Adrenal gland (tissue), 12 donors: Measurements from ENCODE around the gene C11orf71. TPM values are rescaled to one million over a fixed set of nuclear protein-coding genes. Genes with fewer than 3 reads are reported as not detected.

Source experiments
- DNase-seq, 7 donors: peaks; one replicate each; pipeline ENCODE4 v3.0.0-alpha.2; 2019 to 2020
- H3K27ac ChIP-seq, 5 donors: fragments of 200-600 bp; sonication (generic) in 4 of 5; 1 replicate in 3 of 5; 2 replicates in 2 of 5; pipeline versions ENCODE4 v1.5.1 to v1.8.0; 2016 to 2020; ENCODE audit warnings: mild to moderate bottlenecking in 1 of 5
- H3K27me3 ChIP-seq: fragments of 200-600 bp; 2 replicates; pipeline ENCODE4 v1.8.0; 2021
- H3K36me3 ChIP-seq, 2 donors: fragments of 200-600 bp; replicated peaks in 1 of 2; 1 replicate in 1 of 2; 2 replicates in 1 of 2; pipeline versions ENCODE4 v1.5.1 to v1.8.0; 2018 to 2022
- H3K4me1 ChIP-seq, 2 donors: fragments of 200-600 bp; replicated peaks in 1 of 2; 1 replicate in 1 of 2; 2 replicates in 1 of 2; pipeline versions ENCODE4 v1.5.1 to v1.8.0; 2018 to 2021
- H3K4me3 ChIP-seq, 4 donors: fragments of 200-600 bp; sonication (generic) in 3 of 4; one replicate each; pipeline ENCODE4 v1.5.1; 2016 to 2018
- H3K9me3 ChIP-seq, 3 donors: fragments of 200-600 bp; sonication (generic) in 1 of 3; replicated peaks in 1 of 3; 1 replicate in 2 of 3; 2 replicates in 1 of 3; pipeline versions ENCODE4 v1.5.1 to v1.8.0; 2016 to 2021
- CTCF ChIP-seq, 6 experiments: fragments of 450-650 bp in 4 of 6; fragments of 200-600 bp in 2 of 6; sonication (generic) in 1 of 6; IDR thresholded peaks; 1 replicate in 5 of 6; 2 replicates in 1 of 6; pipeline versions ENCODE4 v1.5.1 to v1.8.0; 2016 to 2021; ENCODE audit warnings: antibody characterized with exemption in 6 of 6, mild to moderate bottlenecking in 2 of 6, moderate library complexity in 1 of 6
- POLR2A ChIP-seq, 2 donors: fragments of 450-650 bp; IDR thresholded peaks; one replicate each; pipeline ENCODE4 v1.6.1; 2017; ENCODE audit warnings: antibody characterized with exemption in 2 of 2, mild to moderate bottlenecking in 2 of 2, moderate library complexity in 1 of 2
- WGBS, 4 donors: extraction: QIAGEN DNeasy Blood & Tissue Kit in 2 of 4; methylation state at CpG; one replicate each; pipeline versions ENCODE4 v1.1.5 to v1.1.7; 2013 to 2017; 5-methylcytosine and 5-hydroxymethylcytosine counted together
- intact Hi-C, 2 donors: fragments of 100-400 bp; cut with DNase I; formaldehyde crosslinking; loops; one replicate each; pipeline versions ENCODE4 v1.14.1 to v1.15.0; 2022 to 2023
- polyA plus RNA-seq, 3 donors: library from polyadenylated mRNA; stranded (reverse); fragments of 200-250 nt in 2 of 3; fragments of 350-450 nt in 1 of 3; fragmentation: Illumina TruSeq in 1 of 3; extraction: RNeasy Lipid Tissue Mini Kit (QIAGEN cat#74804) in 1 of 3; gene quantifications; one replicate each; pipeline ENCODE4 v1.2.3, GENCODE V29; 2013 to 2014
- total RNA-seq, 9 donors: library from RNA; depleted of rRNA in 4 of 9; stranded (reverse); fragments of >200 nt in 4 of 9; fragments of 120-200 nt in 1 of 9; fragmentation: NEBNext Ultra II Directional in 1 of 9; extraction: Animal tissue kit (Norgen Biotek cat#: 25700) in 1 of 9; gene quantifications; one replicate each; pipeline versions ENCODE4 v1.1.0 to v1.2.4, GENCODE V29; 2013 to 2023
- donor health status: healthy with polysubstance abuse.
- donor health status: Bipolar disorder and iron deficiency.
- donor health status: DM: yes; HTN: yes; CAD: no.
- donor health status: DM: no; HTN: no; CAD: no.
- donor health status: DM: no; HTN: no; CAD: no.
- donor health status: DM: yes; HTN: yes; CAD: no.

The C11orf71 gene
- total and polyA plus RNA-seq, 12 donors = 8.2 to 19.4 (median 16.8) TPM

- intact Hi-C loops = loop anchor here in 1 of 2 donors (10.0 kb wide), 1 partner anchor 85 kb away; no protein-coding TSS in a partner anchor
- H3K36me3 ChIP-seq = no peaks in the 10 kb centered on the region
- H3K27ac ChIP-seq = no peak overlapping the region
- H3K4me3 ChIP-seq = no peak overlapping the region
- no peaks in the 10 kb centered on the region for H3K4me1 ChIP-seq
- no peak for DNase-seq
- peaks cover 5% of the 10 kb centered on the region for H3K27me3 ChIP-seq
- TF ChIP-seq CTCF (IDR thresholded peaks at IDR 0.05) (no peak), POLR2A (IDR thresholded peaks at IDR 0.05) (no peak)
- H3K9me3 ChIP-seq = no peaks in the 10 kb centered on the region
These were observed 41.0 kb downstream of the C11orf71 start for GRCh38 chr11:114359342-114359741.

DNA sequence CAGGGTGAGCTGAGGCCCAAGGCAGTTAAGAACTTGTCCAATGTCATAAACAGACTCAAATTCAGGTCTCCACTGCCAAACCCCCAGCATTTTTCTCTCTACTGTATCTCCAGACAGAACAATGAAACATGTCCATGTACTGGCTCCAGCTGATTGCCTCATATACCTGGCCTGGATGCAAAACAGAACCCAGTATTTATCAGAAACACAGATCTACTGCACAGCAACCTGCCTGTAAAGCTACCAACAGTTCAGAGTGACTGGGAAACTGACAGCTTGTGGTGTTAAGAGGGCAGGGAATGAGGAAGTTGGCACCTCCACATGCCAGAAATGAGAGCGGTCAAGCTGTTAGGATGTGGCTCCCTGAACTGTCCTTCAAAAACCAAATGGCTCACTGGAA is 41.6 kb downstream of the C11orf71 start:
- DNase-seq = no peak
- Histone ChIP-seq H3K27ac (no peak overlapping the region), H3K4me1 (no peaks in the 10 kb centered on the region), H3K36me3 (no peaks in the 10 kb centered on the region), H3K4me3 (no peak overlapping the region), H3K9me3 (no peaks in the 10 kb centered on the region), H3K27me3 (peaks cover 5% of the 10 kb centered on the region)
- TF ChIP-seq POLR2A (IDR thresholded peaks at IDR 0.05) = no peak
- no peak for TF ChIP-seq CTCF (IDR thresholded peaks at IDR 0.05)
- intact Hi-C loops = loop anchor here in 1 of 2 donors (10.0 kb wide), 1 partner anchor 86 kb away; no protein-coding TSS in a partner anchor
- 58 to 83% (median 68%) methylated on average over 1 of the region's 1 CpG for WGBS, 4 donors

DNA sequence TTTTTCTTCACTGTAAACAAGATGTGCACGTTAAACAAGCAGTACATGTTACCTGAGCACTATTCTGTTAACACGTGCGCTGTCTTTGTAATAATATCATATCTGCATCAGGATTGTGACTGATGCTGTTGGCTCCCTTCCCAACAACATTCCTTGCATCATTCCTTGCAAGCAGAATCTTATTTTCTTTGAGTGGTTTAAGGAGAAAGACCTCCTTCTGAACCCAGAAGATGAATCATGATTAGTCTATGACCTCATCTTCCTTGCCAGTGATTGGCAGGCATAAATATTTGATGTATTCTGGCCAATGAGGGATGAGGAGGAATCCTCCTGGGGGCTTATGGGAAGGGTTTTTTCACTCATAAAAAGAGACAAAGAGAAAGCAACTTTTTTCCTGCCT is 46.2 kb downstream of the C11orf71 start:
- no peak overlapping the region for H3K4me3 ChIP-seq
- H3K27me3 ChIP-seq = no peaks in the 10 kb centered on the region
- no peaks in the 10 kb centered on the region for H3K36me3 ChIP-seq
- WGBS, 4 donors = 50 to 66% (median 62%) methylated on average over 3 of the region's 3 CpGs
- peak in 1 of 7 donors; percentile 3 for DNase-seq
- H3K27ac ChIP-seq = no peak overlapping the region
- intact Hi-C loops = loop anchor here in 1 of 2 donors (10.0 kb wide), 1 partner anchor 91 kb away; no protein-coding TSS in a partner anchor
- H3K9me3 ChIP-seq = no peaks in the 10 kb centered on the region
- H3K4me1 ChIP-seq = no peaks in the 10 kb centered on the region
- TF ChIP-seq CTCF (IDR thresholded peaks at IDR 0.05) = no peak
- TF ChIP-seq POLR2A (IDR thresholded peaks at IDR 0.05) = no peak

DNA sequence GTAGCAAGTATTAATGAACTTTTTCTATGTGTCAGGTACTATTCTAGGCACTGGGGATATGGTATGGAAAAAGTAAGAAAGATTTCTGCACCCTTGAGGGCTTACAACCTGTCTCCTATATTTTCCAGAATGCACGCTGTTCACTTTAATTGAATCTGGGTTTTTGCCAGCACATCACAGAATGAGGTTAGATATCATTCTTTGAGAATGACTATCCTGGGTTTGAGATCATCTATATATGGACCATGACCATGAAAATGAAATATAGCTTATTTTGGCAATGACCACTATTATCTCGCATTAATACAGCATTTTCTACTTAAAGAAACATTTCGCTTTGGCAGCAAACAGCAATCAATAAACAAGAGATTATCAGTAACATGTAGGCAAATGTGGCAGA is 46.9 kb downstream of the C11orf71 start:
- Histone ChIP-seq H3K27ac (no peak overlapping the region), H3K4me1 (no peaks in the 10 kb centered on the region), H3K36me3 (no peaks in the 10 kb centered on the region), H3K4me3 (no peak overlapping the region), H3K9me3 (no peaks in the 10 kb centered on the region), H3K27me3 (no peaks in the 10 kb centered on the region)
- TF ChIP-seq POLR2A (IDR thresholded peaks at IDR 0.05) (no peak), CTCF (IDR thresholded peaks at IDR 0.05) (no peak)
- DNase-seq = no peak
- intact Hi-C loops = loop anchor here in 1 of 2 donors (10.0 kb wide), 1 partner anchor 91 kb away; no protein-coding TSS in a partner anchor
- WGBS, 4 donors = 57 to 65% (median 62%) methylated on average over 3 of the region's 3 CpGs
